ENCODE measurements around the gene GALNTL6. TPM values are rescaled to one million over a fixed set of nuclear protein-coding genes. Genes with fewer than 3 reads are reported as not detected.

Gene GALNTL6
- total RNA-seq, 1 donor: under 0.01 TPM

DNA sequence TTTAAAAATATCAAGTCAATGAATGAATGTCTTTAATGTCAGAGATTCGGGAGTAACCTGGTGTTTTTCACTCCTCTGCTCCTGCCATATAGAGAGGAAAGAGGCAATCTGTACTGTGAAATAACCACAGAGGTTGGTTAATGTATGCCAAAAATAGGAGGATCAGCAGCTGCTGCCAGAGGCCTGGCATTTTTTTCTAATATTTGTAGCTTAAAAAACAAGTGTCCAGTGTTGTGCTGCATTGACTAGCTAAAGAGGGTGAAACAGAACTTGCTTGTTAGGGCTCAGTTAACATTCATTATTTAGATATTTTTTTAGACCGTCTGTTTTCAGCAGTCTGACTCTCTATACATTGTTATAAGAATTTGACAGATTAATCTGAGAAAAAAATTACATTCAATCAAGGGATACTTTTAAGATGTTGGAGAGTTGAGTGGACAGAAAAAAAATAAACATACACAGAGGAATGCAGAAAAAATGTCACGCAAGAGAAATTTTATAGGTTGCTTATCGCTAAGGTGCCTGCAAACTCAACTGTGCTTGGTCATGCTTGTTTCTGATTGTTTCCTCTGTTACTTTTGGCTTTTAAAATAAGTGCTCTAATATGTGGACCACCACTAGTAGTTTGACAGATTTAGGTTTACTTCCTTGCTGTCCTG lies 963.1 kb downstream of the GALNTL6 start:
- Histone ChIP-seq H3K4me2 (ENCODE audit: insufficient read depth, low read length) (no peak overlapping the region), H3K36me3 (ENCODE audit: insufficient read depth, low read length) (no peaks in the 10 kb centered on the region), H3K27me3 (ENCODE audit: insufficient read depth, low read length) (no peaks in the 10 kb centered on the region), H4K20me1 (ENCODE audit: insufficient read depth, low read length) (no peaks in the 10 kb centered on the region), H3K27ac (ENCODE audit: low read depth, low read length) (no peak overlapping the region), H3K4me3 (ENCODE audit: insufficient read depth, low read length) (no peak overlapping the region), H2AFZ (ENCODE audit: low read length) (no peak overlapping the region), H3K9me3 (ENCODE audit: low read depth, low read length) (no peaks in the 10 kb centered on the region), H3K79me2 (ENCODE audit: insufficient read depth, low read length) (no peaks in the 10 kb centered on the region), H3K4me1 (ENCODE audit: insufficient read depth, low read length) (no peaks in the 10 kb centered on the region)
- TF ChIP-seq, protein P1, sequence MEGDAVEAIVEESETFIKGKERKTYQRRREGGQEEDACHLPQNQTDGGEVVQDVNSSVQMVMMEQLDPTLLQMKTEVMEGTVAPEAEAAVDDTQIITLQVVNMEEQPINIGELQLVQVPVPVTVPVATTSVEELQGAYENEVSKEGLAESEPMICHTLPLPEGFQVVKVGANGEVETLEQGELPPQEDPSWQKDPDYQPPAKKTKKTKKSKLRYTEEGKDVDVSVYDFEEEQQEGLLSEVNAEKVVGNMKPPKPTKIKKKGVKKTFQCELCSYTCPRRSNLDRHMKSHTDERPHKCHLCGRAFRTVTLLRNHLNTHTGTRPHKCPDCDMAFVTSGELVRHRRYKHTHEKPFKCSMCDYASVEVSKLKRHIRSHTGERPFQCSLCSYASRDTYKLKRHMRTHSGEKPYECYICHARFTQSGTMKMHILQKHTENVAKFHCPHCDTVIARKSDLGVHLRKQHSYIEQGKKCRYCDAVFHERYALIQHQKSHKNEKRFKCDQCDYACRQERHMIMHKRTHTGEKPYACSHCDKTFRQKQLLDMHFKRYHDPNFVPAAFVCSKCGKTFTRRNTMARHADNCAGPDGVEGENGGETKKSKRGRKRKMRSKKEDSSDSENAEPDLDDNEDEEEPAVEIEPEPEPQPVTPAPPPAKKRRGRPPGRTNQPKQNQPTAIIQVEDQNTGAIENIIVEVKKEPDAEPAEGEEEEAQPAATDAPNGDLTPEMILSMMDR (IDR thresholded peaks at IDR 0.05; ENCODE audit: extremely low read depth, low read depth, low read length): no peak
- no peak for DNase-seq (ENCODE audit: insufficient read length, low spot score, missing footprints)

DNA sequence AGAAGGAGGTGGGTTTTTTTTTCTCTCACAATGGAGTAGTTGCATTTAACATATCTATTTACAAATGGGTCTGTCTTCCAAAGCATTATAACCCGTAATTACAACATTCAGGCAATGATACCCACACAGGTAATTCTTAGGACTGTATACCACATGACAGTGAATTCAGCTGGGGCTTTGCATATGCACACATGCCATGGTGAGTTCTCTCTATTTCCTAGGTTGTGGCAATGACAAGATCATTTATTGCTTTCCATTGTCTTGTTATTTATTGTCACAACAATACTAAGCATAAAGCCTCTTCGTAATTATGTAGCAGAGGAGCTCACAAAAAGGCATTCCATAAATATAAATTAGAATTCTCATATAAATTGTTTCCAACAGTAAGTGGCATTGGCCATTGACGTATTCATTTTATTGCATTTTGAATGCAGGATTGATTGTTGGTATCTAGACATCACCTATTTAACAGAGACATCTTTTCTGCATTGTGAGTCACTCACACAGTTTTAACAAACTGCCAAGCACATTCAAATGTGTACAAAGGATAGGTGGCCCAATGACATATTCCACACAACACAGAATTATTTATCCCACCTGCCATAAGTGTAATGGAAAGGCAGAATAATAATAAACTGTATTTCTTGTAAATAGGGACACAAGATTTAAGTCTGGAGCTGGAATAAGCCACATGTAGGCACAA lies 964.7 kb downstream of the GALNTL6 start:
- no peak overlapping the region for H3K27ac ChIP-seq (ENCODE audit: low read depth, low read length)
- no peak overlapping the region for H3K4me3 ChIP-seq (ENCODE audit: insufficient read depth, low read length)
- H3K4me2 ChIP-seq (ENCODE audit: insufficient read depth, low read length): no peak overlapping the region
- H3K4me1 ChIP-seq (ENCODE audit: insufficient read depth, low read length): no peaks in the 10 kb centered on the region
- H3K79me2 ChIP-seq (ENCODE audit: insufficient read depth, low read length): no peaks in the 10 kb centered on the region
- no peaks in the 10 kb centered on the region for H4K20me1 ChIP-seq (ENCODE audit: insufficient read depth, low read length)
- no peak overlapping the region for H2AFZ ChIP-seq (ENCODE audit: low read length)
- no peaks in the 10 kb centered on the region for H3K27me3 ChIP-seq (ENCODE audit: insufficient read depth, low read length)
- TF ChIP-seq, protein P1 (IDR thresholded peaks at IDR 0.05; ENCODE audit: extremely low read depth, low read depth, low read length): no peak
- H3K9me3 ChIP-seq (ENCODE audit: low read depth, low read length): no peaks in the 10 kb centered on the region
- no peaks in the 10 kb centered on the region for H3K36me3 ChIP-seq (ENCODE audit: insufficient read depth, low read length)
- no peak for DNase-seq (ENCODE audit: insufficient read length, low spot score, missing footprints)

DNA sequence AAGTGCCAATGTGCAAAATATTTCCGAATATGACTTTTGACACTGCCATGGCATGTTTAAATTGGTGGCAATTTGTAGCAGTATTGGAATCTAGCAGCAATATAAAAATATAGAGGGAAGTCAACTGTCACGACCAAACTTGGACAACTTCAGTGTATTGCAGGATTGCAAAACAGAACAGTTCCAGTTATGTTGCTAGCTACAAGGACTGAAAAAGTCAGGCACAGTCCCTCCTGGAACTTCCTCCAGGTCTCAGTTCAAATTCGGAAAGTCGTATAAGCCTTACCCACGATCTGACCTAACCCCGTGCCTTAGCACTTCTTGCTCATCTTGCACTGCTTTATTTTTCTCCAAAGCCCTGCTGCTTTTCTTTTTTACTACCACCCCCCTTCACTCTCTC lies 965.4 kb downstream of the GALNTL6 start:
- H3K79me2 ChIP-seq (ENCODE audit: insufficient read depth, low read length): no peaks in the 10 kb centered on the region
- no peaks in the 10 kb centered on the region for H3K9me3 ChIP-seq (ENCODE audit: low read depth, low read length)
- TF ChIP-seq, protein P1 (IDR thresholded peaks at IDR 0.05; ENCODE audit: extremely low read depth, low read depth, low read length): no peak
- H3K4me3 ChIP-seq (ENCODE audit: insufficient read depth, low read length): no peak overlapping the region
- H3K27me3 ChIP-seq (ENCODE audit: insufficient read depth, low read length): no peaks in the 10 kb centered on the region
- H2AFZ ChIP-seq (ENCODE audit: low read length): no peak overlapping the region
- no peak for DNase-seq (ENCODE audit: insufficient read length, low spot score, missing footprints)
- H3K36me3 ChIP-seq (ENCODE audit: insufficient read depth, low read length): no peaks in the 10 kb centered on the region
- no peak overlapping the region for H3K4me2 ChIP-seq (ENCODE audit: insufficient read depth, low read length)
- H3K27ac ChIP-seq (ENCODE audit: low read depth, low read length): no peak overlapping the region
- H3K4me1 ChIP-seq (ENCODE audit: insufficient read depth, low read length): no peaks in the 10 kb centered on the region
- H4K20me1 ChIP-seq (ENCODE audit: insufficient read depth, low read length): no peaks in the 10 kb centered on the region

DNA sequence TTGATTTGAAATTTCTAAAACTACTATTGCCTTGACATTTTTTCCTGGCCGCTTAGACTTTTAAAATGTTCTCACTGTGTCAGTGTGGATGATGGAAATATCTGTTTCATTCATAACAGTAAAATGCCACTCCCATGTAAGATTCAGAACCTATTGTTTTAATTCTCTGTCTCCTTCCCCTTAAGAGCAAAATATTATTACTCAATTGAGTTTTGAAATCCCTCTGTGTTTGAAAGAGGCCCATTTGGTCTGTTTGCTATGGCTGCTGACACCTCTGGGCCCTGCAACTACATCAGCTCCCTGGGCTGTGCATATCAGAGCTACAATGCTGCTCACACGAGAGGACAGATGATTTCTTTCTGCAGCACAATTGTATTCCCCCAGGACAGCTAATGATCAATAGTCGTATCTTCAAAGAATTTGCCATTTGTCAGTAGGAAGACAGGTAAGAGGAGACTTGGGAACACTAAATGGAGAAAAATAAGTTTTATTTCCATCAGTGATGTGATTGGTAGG lies 967.4 kb downstream of the GALNTL6 start:
- Histone ChIP-seq H2AFZ (ENCODE audit: low read length) (no peak overlapping the region), H4K20me1 (ENCODE audit: insufficient read depth, low read length) (no peaks in the 10 kb centered on the region), H3K4me1 (ENCODE audit: insufficient read depth, low read length) (no peaks in the 10 kb centered on the region), H3K27ac (ENCODE audit: low read depth, low read length) (no peak overlapping the region), H3K4me2 (ENCODE audit: insufficient read depth, low read length) (no peak overlapping the region), H3K36me3 (ENCODE audit: insufficient read depth, low read length) (no peaks in the 10 kb centered on the region), H3K9me3 (ENCODE audit: low read depth, low read length) (no peaks in the 10 kb centered on the region), H3K4me3 (ENCODE audit: insufficient read depth, low read length) (no peak overlapping the region), H3K27me3 (ENCODE audit: insufficient read depth, low read length) (no peaks in the 10 kb centered on the region), H3K79me2 (ENCODE audit: insufficient read depth, low read length) (no peaks in the 10 kb centered on the region)
- TF ChIP-seq, protein P1 (IDR thresholded peaks at IDR 0.05; ENCODE audit: extremely low read depth, low read depth, low read length): no peak
- peak; percentile 30 for DNase-seq (ENCODE audit: insufficient read length, low spot score, missing footprints)

All from osteoblast (primary cell).